HG03558 (cell line): Measurements from ENCODE around the gene RBBP4.
"Not testable (repeated sequence)": the region's sequence is repeated elsewhere in the genome, so short reads cannot be mapped to it uniquely, and the experiment has no call there.

Experiments used
- ATAC-seq: cut with Tn5 transposase; IDR thresholded peaks from one replicate; pipeline ENCODE4 v1.9.1; 2021; ENCODE audit warnings: moderate number of reproducible peaks; ENCODE audit not compliant: unreplicated experiment; ENCODE audit errors: extremely low read depth

RBBP4 gene

GRCh38 chr1:32636914-32637645 is 13.9 kb upstream of the RBBP4 start:
- ATAC-seq, result no peak

GRCh38 chr1:32639489-32640075 is 11.4 kb upstream of the RBBP4 start:
- ATAC-seq, result no peak

GRCh38 chr1:32642292-32642827 is 8.6 kb upstream of the RBBP4 start:
- not testable (repeated sequence) for ATAC-seq

- ATAC-seq, result no peak
These were observed 6.6 kb upstream of the RBBP4 start for GRCh38 chr1:32644426-32644825.

GRCh38 chr1:32647308-32648134 is 3.5 kb upstream of the RBBP4 start:
- no peak for ATAC-seq

GRCh38 chr1:32650248-32650751 is 708 bp upstream of the RBBP4 start, which contains the start of gene ZBTB8OS:
ZBTB8OS (minus strand) TSS chr1:32650550; CDS start chr1:32650529, 21 bp downstream.
- ATAC-seq, result no peak

GRCh38 chr1:32651461-32652073 is 559 bp downstream of the RBBP4 start:
- no peak for ATAC-seq

- no peak for ATAC-seq
These were observed 1.4 kb downstream of the RBBP4 start for GRCh38 chr1:32652244-32652962.

- ATAC-seq, result no peak
These were observed 8.6 kb downstream of the RBBP4 start for GRCh38 chr1:32659581-32659980.

GRCh38 chr1:32665915-32666314 is 14.9 kb downstream of the RBBP4 start:
- ATAC-seq, result no peak

- no peak for ATAC-seq
These were observed 16.0 kb downstream of the RBBP4 start for GRCh38 chr1:32666901-32667566.

- ATAC-seq, result not testable (repeated sequence)
These were observed 17.7 kb downstream of the RBBP4 start for GRCh38 chr1:32668716-32669115.

- ATAC-seq, result no peak
These were observed 25.9 kb downstream of the RBBP4 start for GRCh38 chr1:32676945-32677344.

GRCh38 chr1:32679993-32680392 is 29.0 kb downstream of the RBBP4 start:
- ATAC-seq, result not testable (repeated sequence)

- ATAC-seq, result no peak
These were observed 29.6 kb downstream of the RBBP4 start for GRCh38 chr1:32680642-32681041.

GRCh38 chr1:32681509-32681908 is 30.5 kb downstream of the RBBP4 start:
- ATAC-seq, result no peak

GRCh38 chr1:32681999-32682398 is 31.0 kb downstream of the RBBP4 start:
- no peak for ATAC-seq

GRCh38 chr1:32683397-32683796 is 32.4 kb downstream of the RBBP4 start:
- ATAC-seq, result no peak
